Muscle of arm (tissue), 12 donors: Measurements from ENCODE around the gene SLC35F3. TPM values are rescaled to one million over a fixed set of nuclear protein-coding genes. Genes with fewer than 3 reads are reported as not detected.
"Not testable (repeated sequence)": the region's sequence is repeated elsewhere in the genome, so short reads cannot be mapped to it uniquely, and the experiment has no call there.

Experiments used
- DNase-seq: peaks from one replicate; pipeline ENCODE4 v3.0.0-alpha.2; 2013
- polyA plus RNA-seq, 12 donors: library from polyadenylated mRNA; unstranded; fragments of 120-200 nt; gene quantifications; one replicate each; pipeline ENCODE4 v1.2.1, GENCODE V29; 2013; ENCODE audit not compliant: insufficient read length in 12 of 12

SLC35F3 gene
- polyA plus RNA-seq, 12 donors: 0.30 to 0.93 (median 0.47) TPM; not detected in 2

DNA sequence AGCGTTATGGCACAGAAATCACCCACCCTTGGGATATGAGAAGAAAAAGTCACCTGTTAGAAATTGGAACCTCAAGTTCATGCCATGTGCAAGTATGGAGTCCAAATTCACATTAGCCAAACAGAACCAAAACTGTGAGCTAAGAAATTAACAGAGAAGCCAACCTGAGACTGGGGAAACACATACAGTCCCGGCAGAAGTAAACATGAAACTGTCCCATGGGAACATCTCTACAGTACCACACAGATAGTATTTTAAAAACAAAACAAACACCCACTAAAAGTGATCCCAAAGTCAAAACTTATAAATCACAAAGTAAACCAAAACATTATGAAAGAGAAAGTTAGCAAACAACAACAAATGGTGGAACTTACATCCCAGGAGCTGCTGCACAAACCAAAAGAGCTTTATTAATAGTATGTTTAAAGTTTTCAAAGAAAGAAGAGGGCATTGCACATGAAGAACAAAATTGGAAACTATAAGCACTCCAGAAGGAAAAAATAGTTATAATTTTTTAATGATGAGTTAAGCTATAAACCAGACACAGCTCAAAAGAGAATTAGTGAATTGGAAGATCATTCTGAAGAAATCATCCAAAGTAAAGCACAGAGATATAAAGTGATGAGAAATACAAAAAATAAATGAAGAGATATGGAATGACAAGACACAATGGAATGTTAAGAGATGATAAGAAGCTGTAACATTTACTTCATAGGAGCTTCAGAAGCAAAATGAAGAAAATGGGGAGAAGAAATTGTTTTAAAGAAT lies 385.2 kb downstream of the SLC35F3 start:
- DNase-seq: no peak

- DNase-seq: no peak
These were observed 387.5 kb downstream of the SLC35F3 start for GRCh38 chr1:234292011-234292410.

DNA sequence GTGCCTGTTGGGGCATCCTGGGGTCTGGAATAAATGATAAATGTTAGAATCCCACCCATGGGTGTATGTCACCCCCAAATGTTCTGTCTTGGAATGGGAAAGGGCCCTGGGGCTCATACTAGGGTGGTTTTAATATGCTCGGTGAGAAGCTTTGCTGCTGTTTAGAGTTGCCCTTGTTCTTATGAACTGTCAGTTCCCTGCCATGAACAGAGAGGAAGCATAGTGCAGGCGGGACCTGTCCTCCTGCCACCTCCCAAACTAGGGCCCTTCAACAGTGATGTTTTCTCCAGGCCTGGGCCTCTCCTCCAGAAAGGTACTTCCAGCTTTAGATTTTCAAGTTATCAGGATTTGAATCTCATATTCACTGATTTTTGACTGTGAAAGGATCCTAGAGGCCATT lies 388.1 kb downstream of the SLC35F3 start:
- no peak for DNase-seq

GRCh38 chr1:234294109-234294817 lies 389.8 kb downstream of the SLC35F3 start:
- no peak for DNase-seq

GRCh38 chr1:234295068-234295467 lies 390.6 kb downstream of the SLC35F3 start:
- no peak for DNase-seq

DNA sequence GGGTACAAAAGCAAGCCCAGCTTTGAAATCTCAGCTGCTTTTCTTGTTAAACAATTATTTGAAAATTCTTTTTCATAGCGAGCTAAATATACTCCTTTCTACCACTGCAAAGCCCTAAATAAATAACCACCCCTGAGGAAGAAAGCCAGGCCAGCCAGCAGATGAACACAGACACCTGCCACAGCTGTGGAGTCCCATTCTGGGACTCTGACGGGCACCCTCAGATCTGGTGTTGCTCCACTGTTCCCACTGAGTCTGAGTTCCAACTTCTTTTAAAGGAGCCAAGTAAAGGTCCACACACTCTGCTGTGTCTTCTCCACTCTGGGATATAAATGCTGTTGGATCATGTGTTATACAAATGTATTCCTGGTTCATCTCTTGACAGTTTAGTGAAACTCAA lies 391.1 kb downstream of the SLC35F3 start:
- DNase-seq: no peak

GRCh38 chr1:234296496-234296895 lies 392.0 kb downstream of the SLC35F3 start:
- DNase-seq: no peak

DNA sequence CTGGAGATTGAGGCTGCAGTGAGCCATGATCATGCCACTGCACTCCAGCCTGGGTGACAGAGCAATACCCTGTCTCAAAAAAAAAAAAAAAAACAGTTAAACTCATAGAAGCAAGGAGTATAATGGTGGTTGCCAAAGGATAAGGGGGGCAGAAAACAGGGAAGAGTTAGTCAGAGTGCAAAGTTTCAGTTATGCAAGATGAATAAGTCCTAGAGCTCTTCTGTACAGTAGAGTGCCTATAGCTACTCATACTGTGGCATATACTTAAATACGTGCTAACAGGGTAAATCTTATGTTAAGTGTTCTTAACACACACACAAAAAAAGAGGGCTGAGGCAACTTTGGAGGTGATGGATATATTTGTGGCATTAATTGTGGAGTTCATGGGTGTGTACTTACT lies 393.2 kb downstream of the SLC35F3 start:
- no peak for DNase-seq

DNA sequence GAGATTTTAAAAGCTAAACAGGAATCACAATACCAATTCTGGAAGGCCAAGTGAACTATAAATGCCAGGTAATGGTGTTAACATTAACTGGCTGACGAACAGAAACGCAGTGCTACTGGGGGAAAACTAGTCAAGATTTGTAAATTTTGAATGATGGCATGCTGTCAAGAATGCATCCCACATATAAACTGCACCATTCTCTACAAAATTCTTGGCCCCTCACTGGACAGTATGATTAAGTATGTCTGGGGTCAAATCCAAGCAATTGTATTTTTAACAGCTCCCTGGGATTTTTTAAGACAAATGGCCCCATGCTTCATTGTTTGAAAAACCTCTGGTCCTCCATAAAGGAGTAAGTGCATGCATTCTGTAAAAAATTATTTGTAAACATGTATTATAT lies 395.6 kb downstream of the SLC35F3 start:
- no peak for DNase-seq

- not testable (repeated sequence) for DNase-seq
These were observed 397.2 kb downstream of the SLC35F3 start for GRCh38 chr1:234301663-234302062.

GRCh38 chr1:234302354-234302962 lies 398.0 kb downstream of the SLC35F3 start:
- DNase-seq: no peak

DNA sequence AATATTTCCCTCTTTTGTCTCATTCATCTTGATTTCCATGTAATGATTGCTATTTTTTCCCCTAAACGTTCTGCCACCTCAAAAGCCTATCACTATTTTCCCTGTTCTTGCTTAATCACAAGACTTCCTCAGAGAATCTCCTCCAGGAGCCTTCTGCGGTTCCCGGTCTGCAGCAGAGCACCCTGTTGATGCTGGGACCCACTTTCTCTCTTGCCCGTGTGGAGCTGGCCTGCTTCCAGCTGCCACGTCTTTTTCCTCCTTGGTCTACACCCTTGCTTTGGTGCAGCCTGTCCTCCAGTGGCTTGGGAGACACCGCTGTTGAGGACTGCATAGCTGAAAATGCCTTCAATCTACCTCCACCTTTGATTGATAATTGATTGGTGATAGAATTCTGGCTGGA lies 398.8 kb downstream of the SLC35F3 start:
- DNase-seq: no peak

GRCh38 chr1:234307726-234308125 lies 403.2 kb downstream of the SLC35F3 start:
- no peak for DNase-seq

- DNase-seq: no peak
These were observed 404.7 kb downstream of the SLC35F3 start for GRCh38 chr1:234309243-234309597.

DNA sequence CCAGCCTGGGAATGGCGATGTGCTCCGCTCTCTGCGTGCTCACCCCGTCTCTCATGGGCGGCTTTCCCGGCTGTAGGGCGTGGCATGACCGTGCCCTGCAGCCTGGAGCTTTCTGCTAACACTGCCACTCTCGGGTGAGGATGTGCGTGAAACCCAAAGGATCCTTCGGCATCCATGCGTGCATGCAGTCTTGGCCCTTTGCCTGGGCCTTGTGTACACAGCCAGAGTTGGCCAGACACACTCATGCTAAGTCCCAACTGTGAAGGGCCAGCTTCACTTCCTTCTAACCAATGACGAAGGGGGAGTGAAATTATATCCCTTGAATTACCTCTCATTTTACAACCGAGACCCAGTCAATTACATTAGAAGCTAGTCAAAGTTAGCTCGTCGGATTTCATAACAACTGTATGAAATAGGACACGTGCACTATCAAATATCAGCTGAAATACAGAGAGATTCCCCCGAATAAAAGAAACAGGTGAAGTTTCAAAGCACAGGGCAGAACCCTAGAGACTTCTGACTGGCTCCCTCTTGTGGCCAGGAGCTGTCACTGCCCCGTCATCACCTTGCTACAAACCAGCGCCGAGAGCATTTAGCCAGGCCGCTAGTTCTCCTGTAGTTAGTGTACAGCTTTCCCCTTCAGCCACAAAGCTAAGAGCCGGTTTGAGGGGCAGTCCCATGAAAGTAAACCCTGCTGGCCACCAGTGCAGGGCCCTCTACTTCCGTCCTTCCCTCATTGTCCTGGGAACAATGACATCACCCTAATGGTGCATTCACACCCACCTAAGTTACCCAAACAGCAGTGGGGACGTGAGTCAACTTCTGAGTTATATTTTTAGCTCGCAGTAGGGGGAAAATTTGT lies 405.4 kb downstream of the SLC35F3 start:
- DNase-seq: peak; percentile 49

GRCh38 chr1:234310460-234310817 lies 406.0 kb downstream of the SLC35F3 start:
- DNase-seq: no peak

DNA sequence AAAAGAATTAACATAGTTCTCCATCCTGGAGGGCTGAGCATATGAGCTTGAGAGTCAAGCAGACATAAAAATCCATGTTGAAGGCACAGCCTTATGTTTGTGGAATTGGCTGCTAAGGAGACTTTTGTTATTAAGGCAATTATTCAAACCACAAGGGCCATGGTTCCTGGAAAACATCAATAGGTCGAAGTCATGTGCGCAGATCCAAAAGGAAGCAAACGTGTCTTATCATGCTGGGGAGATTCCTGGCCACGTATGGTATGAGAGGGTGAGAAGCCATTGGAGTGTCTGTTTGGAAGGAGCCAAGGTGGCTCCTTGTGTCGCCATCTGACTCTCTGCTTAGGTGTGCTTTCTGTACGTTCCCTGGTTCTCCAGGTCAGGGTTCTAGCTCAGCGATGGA lies 406.9 kb downstream of the SLC35F3 start:
- no peak for DNase-seq

DNA sequence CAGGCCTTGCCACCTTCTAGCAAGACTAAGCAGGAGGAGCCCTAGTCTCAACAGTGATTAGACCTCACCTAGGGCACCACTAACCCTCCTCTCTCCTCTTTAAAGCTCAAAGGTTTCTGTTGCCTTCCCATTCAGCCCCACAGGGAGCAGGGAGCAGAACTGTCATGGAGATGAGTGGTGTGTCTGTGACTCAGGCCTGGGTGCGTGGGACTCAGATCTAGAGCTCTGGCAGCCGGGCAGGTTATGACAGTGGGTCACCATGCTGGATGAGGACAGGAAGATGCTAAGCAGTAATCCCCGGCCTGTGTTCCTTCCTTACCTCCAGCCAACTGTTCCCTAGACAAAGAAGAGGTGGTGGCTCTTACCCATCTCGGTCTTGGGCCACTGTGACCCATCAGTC lies 408.7 kb downstream of the SLC35F3 start:
- DNase-seq: no peak

- no peak for DNase-seq
These were observed 410.6 kb downstream of the SLC35F3 start for GRCh38 chr1:234315091-234315541.

DNA sequence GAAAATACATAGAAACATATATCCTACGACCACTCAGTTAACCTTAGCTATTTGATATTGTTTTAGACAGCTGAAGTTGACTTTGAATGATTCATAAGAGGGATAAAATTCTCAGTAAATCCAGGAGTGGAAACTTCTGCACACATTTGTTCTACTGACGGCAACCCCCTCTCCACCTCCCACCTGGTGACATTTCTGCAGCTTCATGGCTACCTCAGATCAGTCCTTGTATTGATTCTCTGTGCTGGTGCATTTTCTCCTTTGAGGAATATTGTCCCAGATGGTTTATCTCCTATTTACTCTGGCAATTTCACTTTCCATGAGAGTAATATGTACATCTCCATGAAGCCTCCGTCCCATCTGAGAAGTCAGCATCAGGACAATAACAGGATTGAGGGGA lies 411.1 kb downstream of the SLC35F3 start:
- no peak for DNase-seq

DNA sequence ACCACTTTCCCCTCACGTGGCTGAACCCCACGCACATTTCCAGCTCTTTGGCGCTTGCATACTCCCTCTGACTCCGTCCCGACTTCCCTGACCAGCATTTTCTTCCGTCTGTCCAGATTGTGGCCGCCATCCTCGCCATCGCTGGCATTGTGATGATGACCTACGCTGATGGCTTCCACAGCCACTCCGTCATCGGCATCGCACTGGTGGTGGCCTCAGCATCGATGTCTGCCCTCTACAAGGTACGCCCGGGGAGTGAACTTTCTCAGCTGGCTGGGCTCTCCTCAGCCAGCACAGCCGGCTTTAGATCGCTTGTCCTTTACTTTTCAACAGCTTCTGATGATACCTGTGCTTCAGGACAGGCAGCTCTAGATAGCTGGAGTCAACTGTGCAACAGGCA lies 412.0 kb downstream of the SLC35F3 start:
- DNase-seq: no peak

DNA sequence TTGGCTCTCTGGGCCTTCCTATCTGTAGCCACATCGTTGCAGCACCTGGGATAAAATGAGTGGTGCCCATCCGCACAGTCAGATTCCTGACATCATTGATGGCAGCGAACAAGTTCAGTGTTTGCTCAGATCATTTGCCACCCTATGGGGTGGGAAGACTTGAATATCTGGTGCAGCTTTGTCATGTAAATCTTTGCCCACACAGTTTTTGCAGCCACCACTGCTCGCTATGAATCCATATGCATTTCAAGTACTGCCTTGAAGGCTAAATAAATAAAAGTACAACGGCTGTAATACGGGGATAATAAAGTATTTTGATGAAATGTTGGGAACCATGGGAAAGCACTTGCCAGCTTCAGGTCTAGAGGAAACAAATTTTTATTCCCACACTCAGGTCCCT lies 412.5 kb downstream of the SLC35F3 start:
- no peak for DNase-seq
